ENCODE data around the gene FMNL3. TPM values are rescaled to one million over a fixed set of nuclear protein-coding genes. Genes with fewer than 3 reads are reported as not detected.
A peak's percentile ranks its signal among the peaks of the same experiment; 100 is the strongest.

FMNL3 gene
- total and polyA plus RNA-seq, 2 of the 13 experiments (the other 11 are each of a cell fraction or from before 2014, with no cell fraction given), result 0.44 to 1.1 TPM

DNA sequence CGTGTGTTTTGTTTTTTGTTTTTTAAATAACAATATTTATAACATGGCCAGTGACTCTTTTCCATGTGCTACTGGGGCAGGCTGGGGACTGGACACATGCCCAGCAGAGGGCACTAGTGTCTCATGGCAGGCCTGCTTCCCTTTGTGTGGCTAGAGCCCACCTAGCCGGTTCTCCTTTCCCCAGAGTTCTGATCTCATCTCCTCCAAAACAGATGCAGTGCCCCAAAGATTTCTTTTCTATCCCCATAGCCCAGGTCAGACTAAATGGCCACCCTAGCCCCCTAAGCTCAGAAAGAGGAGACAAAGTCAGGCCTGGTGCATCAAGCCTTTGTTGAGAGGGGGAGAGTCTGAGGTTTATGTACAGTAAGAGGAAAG is 62.6 kb downstream of the FMNL3 start (continued):
- TF ChIP-seq POGZ (CRISPR knock-in tag; IDR thresholded peaks at IDR 0.05) (no peak), ETV5 (CRISPR knock-in tag; IDR thresholded peaks at IDR 0.05; ENCODE audit: borderline replicate concordance) (no peak), ZNF44 (CRISPR knock-in tag; IDR thresholded peaks at IDR 0.05) (no peak), PAWR (CRISPR knock-in tag; IDR thresholded peaks at IDR 0.05; ENCODE audit: borderline replicate concordance) (no peak), ARNT2 (CRISPR knock-in tag; IDR thresholded peaks at IDR 0.05; ENCODE audit: low read depth) (0 out of 2 replicates have a peak, but pooled peaks have one; percentile 22), AGO1 (IDR thresholded peaks at IDR 0.05; ENCODE audit: low read depth, low read length, poor library complexity, severe bottlenecking) (no peak), ZNF17 (CRISPR knock-in tag; IDR thresholded peaks at IDR 0.05) (no peak), ZNF761 (CRISPR knock-in tag; conservative IDR thresholded peaks at IDR 0.05) (no peak), ZBTB20 (CRISPR knock-in tag; IDR thresholded peaks at IDR 0.05; ENCODE audit: borderline replicate concordance, low read depth) (no peak), ZNF674 (CRISPR knock-in tag; IDR thresholded peaks at IDR 0.05; ENCODE audit: low read depth) (no peak)
- TF ChIP-seq, protein P1, sequence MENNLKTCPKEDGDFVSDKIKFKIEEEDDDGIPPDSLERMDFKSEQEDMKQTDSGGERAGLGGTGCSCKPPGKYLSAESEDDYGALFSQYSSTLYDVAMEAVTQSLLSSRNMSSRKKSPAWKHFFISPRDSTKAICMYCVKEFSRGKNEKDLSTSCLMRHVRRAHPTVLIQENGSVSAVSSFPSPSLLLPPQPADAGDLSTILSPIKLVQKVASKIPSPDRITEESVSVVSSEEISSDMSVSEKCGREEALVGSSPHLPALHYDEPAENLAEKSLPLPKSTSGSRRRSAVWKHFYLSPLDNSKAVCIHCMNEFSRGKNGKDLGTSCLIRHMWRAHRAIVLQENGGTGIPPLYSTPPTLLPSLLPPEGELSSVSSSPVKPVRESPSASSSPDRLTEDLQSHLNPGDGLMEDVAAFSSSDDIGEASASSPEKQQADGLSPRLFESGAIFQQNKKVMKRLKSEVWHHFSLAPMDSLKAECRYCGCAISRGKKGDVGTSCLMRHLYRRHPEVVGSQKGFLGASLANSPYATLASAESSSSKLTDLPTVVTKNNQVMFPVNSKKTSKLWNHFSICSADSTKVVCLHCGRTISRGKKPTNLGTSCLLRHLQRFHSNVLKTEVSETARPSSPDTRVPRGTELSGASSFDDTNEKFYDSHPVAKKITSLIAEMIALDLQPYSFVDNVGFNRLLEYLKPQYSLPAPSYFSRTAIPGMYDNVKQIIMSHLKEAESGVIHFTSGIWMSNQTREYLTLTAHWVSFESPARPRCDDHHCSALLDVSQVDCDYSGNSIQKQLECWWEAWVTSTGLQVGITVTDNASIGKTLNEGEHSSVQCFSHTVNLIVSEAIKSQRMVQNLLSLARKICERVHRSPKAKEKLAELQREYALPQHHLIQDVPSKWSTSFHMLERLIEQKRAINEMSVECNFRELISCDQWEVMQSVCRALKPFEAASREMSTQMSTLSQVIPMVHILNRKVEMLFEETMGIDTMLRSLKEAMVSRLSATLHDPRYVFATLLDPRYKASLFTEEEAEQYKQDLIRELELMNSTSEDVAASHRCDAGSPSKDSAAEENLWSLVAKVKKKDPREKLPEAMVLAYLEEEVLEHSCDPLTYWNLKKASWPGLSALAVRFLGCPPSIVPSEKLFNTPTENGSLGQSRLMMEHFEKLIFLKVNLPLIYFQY (CRISPR knock-in tag; IDR thresholded peaks at IDR 0.05; ENCODE audit: borderline replicate concordance), result no peak
- TF ChIP-seq, protein P2, sequence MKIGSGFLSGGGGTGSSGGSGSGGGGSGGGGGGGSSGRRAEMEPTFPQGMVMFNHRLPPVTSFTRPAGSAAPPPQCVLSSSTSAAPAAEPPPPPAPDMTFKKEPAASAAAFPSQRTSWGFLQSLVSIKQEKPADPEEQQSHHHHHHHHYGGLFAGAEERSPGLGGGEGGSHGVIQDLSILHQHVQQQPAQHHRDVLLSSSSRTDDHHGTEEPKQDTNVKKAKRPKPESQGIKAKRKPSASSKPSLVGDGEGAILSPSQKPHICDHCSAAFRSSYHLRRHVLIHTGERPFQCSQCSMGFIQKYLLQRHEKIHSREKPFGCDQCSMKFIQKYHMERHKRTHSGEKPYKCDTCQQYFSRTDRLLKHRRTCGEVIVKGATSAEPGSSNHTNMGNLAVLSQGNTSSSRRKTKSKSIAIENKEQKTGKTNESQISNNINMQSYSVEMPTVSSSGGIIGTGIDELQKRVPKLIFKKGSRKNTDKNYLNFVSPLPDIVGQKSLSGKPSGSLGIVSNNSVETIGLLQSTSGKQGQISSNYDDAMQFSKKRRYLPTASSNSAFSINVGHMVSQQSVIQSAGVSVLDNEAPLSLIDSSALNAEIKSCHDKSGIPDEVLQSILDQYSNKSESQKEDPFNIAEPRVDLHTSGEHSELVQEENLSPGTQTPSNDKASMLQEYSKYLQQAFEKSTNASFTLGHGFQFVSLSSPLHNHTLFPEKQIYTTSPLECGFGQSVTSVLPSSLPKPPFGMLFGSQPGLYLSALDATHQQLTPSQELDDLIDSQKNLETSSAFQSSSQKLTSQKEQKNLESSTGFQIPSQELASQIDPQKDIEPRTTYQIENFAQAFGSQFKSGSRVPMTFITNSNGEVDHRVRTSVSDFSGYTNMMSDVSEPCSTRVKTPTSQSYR (CRISPR knock-in tag; IDR thresholded peaks at IDR 0.05; ENCODE audit: borderline replicate concordance), result no peak
- TF ChIP-seq, protein P3, sequence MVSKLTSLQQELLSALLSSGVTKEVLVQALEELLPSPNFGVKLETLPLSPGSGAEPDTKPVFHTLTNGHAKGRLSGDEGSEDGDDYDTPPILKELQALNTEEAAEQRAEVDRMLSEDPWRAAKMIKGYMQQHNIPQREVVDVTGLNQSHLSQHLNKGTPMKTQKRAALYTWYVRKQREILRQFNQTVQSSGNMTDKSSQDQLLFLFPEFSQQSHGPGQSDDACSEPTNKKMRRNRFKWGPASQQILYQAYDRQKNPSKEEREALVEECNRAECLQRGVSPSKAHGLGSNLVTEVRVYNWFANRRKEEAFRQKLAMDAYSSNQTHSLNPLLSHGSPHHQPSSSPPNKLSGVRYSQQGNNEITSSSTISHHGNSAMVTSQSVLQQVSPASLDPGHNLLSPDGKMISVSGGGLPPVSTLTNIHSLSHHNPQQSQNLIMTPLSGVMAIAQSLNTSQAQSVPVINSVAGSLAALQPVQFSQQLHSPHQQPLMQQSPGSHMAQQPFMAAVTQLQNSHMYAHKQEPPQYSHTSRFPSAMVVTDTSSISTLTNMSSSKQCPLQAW (CRISPR knock-in tag; IDR thresholded peaks at IDR 0.05), result peak; percentile 36; the same call in 1 of the 2 replicates
- TF ChIP-seq, protein P4, sequence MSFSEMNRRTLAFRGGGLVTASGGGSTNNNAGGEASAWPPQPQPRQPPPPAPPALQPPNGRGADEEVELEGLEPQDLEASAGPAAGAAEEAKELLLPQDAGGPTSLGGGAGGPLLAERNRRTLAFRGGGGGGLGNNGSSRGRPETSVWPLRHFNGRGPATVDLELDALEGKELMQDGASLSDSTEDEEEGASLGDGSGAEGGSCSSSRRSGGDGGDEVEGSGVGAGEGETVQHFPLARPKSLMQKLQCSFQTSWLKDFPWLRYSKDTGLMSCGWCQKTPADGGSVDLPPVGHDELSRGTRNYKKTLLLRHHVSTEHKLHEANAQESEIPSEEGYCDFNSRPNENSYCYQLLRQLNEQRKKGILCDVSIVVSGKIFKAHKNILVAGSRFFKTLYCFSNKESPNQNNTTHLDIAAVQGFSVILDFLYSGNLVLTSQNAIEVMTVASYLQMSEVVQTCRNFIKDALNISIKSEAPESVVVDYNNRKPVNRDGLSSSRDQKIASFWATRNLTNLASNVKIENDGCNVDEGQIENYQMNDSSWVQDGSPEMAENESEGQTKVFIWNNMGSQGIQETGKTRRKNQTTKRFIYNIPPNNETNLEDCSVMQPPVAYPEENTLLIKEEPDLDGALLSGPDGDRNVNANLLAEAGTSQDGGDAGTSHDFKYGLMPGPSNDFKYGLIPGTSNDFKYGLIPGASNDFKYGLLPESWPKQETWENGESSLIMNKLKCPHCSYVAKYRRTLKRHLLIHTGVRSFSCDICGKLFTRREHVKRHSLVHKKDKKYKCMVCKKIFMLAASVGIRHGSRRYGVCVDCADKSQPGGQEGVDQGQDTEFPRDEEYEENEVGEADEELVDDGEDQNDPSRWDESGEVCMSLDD (CRISPR knock-in tag; IDR thresholded peaks at IDR 0.05; ENCODE audit: borderline replicate concordance), result no peak
- TF ChIP-seq, protein P5, sequence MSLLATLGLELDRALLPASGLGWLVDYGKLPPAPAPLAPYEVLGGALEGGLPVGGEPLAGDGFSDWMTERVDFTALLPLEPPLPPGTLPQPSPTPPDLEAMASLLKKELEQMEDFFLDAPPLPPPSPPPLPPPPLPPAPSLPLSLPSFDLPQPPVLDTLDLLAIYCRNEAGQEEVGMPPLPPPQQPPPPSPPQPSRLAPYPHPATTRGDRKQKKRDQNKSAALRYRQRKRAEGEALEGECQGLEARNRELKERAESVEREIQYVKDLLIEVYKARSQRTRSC (CRISPR knock-in tag; IDR thresholded peaks at IDR 0.05; ENCODE audit: low read depth), result no peak
- TF ChIP-seq, protein P6, sequence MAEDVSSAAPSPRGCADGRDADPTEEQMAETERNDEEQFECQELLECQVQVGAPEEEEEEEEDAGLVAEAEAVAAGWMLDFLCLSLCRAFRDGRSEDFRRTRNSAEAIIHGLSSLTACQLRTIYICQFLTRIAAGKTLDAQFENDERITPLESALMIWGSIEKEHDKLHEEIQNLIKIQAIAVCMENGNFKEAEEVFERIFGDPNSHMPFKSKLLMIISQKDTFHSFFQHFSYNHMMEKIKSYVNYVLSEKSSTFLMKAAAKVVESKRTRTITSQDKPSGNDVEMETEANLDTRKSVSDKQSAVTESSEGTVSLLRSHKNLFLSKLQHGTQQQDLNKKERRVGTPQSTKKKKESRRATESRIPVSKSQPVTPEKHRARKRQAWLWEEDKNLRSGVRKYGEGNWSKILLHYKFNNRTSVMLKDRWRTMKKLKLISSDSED (CRISPR knock-in tag; IDR thresholded peaks at IDR 0.05), result no peak
